Bronchial epithelial cell (primary cell): Measurements from ENCODE around the gene TRPV6. TPM values are rescaled to one million over a fixed set of nuclear protein-coding genes. Genes with fewer than 3 reads are reported as not detected.

Experiments used
- DNase-seq: peaks from one replicate; pipeline ENCODE4 v3.0.0-alpha.2; 2010; ENCODE audit warnings: low read depth
- FAIRE-seq: peaks from 2 replicates; lab custom pipeline; 2011; peaks lifted over from hg19 to GRCh38; lab: Jason Lieb, UNC
- H3K27me3 ChIP-seq: 2 replicates; pipeline ENCODE4 v1.5.1; 2011; ENCODE audit warnings: low read length; ENCODE audit not compliant: control insufficient read depth, insufficient read depth
- H3K36me3 ChIP-seq: 2 replicates; pipeline ENCODE4 v1.5.1; 2011; ENCODE audit warnings: low read length; ENCODE audit not compliant: control insufficient read depth, insufficient read depth
- H3K4me3 ChIP-seq: 2 replicates; pipeline ENCODE4 v1.5.1; 2011; ENCODE audit warnings: mild to moderate bottlenecking, low read depth, low read length, control low read depth
- CTCF ChIP-seq: IDR thresholded peaks from 2 replicates; pipeline ENCODE4 v1.5.1; 2011; ENCODE audit warnings: mild to moderate bottlenecking, moderate library complexity, low read length, control low read depth, inconsistent platforms; ENCODE audit not compliant: insufficient read depth, severe bottlenecking
- total RNA-seq: library from RNA; depleted of rRNA; stranded (reverse); fragments of >200 nt; gene quantifications from 2 replicates; pipeline ENCODE4 v1.2.1, GENCODE V29; 2014

The TRPV6 gene
- total RNA-seq, 1 donor from 2014 or later = under 0.01 TPM

- DNase-seq (no peak), FAIRE-seq (no peak)
- Histone ChIP-seq H3K4me3 (no peak overlapping the region), H3K36me3 (peaks cover 1% of the 10 kb centered on the region), H3K27me3 (peaks cover 3% of the 10 kb centered on the region)
- TF ChIP-seq CTCF = no peak
These were observed 19.8 kb downstream of the TRPV6 start for GRCh38 chr7:142865766-142866165.

- Histone ChIP-seq H3K4me3 (no peak overlapping the region), H3K27me3 (peaks cover 3% of the 10 kb centered on the region), H3K36me3 (peaks cover 1% of the 10 kb centered on the region)
- no peak for TF ChIP-seq CTCF
- DNase-seq = no peak
- no peak for FAIRE-seq
These were observed 20.4 kb downstream of the TRPV6 start for GRCh38 chr7:142864980-142865747.

GRCh38 chr7:142863891-142864685, 21.5 kb downstream of the TRPV6 start:
- peaks cover 1% of the 10 kb centered on the region for H3K36me3 ChIP-seq

GRCh38 chr7:142862786-142863400, 22.7 kb downstream of the TRPV6 start:
- no peaks in the 10 kb centered on the region for H3K36me3 ChIP-seq
- no peak overlapping the region for H3K4me3 ChIP-seq
- DNase-seq (no peak), FAIRE-seq (no peak)
- TF ChIP-seq CTCF = no peak
- H3K27me3 ChIP-seq = peaks cover 3% of the 10 kb centered on the region

More at GRCh38 chr7:142863891-142864685, 21.5 kb downstream of the TRPV6 start:
- Histone ChIP-seq H3K27me3 (peaks cover 3% of the 10 kb centered on the region), H3K4me3 (no peak overlapping the region)
- DNase-seq (no peak), FAIRE-seq (no peak)
- no peak for TF ChIP-seq CTCF

- no peak for TF ChIP-seq CTCF
- DNase-seq = no peak
- Histone ChIP-seq H3K36me3 (no peaks in the 10 kb centered on the region), H3K27me3 (peaks cover 3% of the 10 kb centered on the region), H3K4me3 (no peak overlapping the region)
- no peak for FAIRE-seq
These were observed 23.2 kb downstream of the TRPV6 start for GRCh38 chr7:142862351-142862750.
